Gastrocnemius medialis (tissue), 4 donors: Measurements from ENCODE around the gene CXADR.

ENCODE experiments used
- CTCF ChIP-seq, 5 experiments: fragments of 450-650 bp in 3 of 5; fragments of 200-600 bp in 2 of 5; sonication (generic) in 2 of 5; IDR thresholded peaks in 4 of 5; conservative IDR thresholded peaks in 1 of 5; 1 replicate in 4 of 5; 2 replicates in 1 of 5; pipeline ENCODE4 v1.5.1; 2016 to 2019; ENCODE audit warnings: antibody characterized with exemption in 5 of 5, mild to moderate bottlenecking in 3 of 5, moderate library complexity in 3 of 5
- POLR2A ChIP-seq, 2 donors: fragments of 450-650 bp; IDR thresholded peaks; one replicate each; pipeline ENCODE4 v1.6.1; 2017; ENCODE audit warnings: antibody characterized with exemption in 2 of 2, mild to moderate bottlenecking in 2 of 2, moderate library complexity in 2 of 2

GRCh38 chr21:17467392-17467791 is 45.5 kb upstream of the CXADR start:
- TF ChIP-seq CTCF (IDR thresholded peaks at IDR 0.05 in 4 of 5, conservative IDR thresholded peaks at IDR 0.05 in 1 of 5) (no peak), POLR2A (IDR thresholded peaks at IDR 0.05) (no peak)
